Adrenal gland (tissue), 5 donors: Measurements from ENCODE around the gene HAGH.
"Not testable (repeated sequence)": the region's sequence is repeated elsewhere in the genome, so short reads cannot be mapped to it uniquely, and the experiment has no call there.

ENCODE experiments used
- POLR2A ChIP-seq, 2 donors: fragments of 450-650 bp; IDR thresholded peaks; one replicate each; pipeline ENCODE4 v1.6.1; 2017; ENCODE audit warnings: antibody characterized with exemption in 2 of 2, mild to moderate bottlenecking in 2 of 2, moderate library complexity in 1 of 2
- TF ChIP-seq, protein P1 (sequence below), 6 experiments: fragments of 450-650 bp in 4 of 6; fragments of 200-600 bp in 2 of 6; sonication (generic) in 1 of 6; IDR thresholded peaks; 1 replicate in 5 of 6; 2 replicates in 1 of 6; pipeline versions ENCODE4 v1.5.1 to v1.8.0; 2016 to 2021; ENCODE audit warnings: antibody characterized with exemption in 6 of 6, mild to moderate bottlenecking in 2 of 6, moderate library complexity in 1 of 6
- donor health status: DM: no; HTN: no; CAD: no.

DNA sequence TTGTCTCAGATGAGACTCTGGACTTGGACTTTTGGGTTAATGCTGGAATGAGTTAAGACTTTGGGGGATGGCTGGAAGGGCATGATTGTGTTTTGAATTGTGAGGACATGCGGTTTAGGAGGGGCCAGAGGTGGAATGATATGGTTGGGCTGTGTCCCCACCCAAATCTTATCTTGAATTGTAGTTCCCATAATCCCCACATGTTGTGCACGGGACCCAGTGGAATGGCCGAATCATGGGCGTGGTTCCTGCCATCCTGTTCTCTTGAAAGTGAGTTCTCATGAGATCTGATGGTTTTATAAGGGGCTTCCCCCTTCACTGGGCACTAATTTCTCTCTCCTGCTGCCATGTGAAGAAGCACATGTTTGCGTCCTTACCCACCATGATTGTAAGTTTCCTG is 27.4 kb downstream of the HAGH start:
- TF ChIP-seq POLR2A (IDR thresholded peaks at IDR 0.05), result not testable (repeated sequence)
- TF ChIP-seq, protein P1, sequence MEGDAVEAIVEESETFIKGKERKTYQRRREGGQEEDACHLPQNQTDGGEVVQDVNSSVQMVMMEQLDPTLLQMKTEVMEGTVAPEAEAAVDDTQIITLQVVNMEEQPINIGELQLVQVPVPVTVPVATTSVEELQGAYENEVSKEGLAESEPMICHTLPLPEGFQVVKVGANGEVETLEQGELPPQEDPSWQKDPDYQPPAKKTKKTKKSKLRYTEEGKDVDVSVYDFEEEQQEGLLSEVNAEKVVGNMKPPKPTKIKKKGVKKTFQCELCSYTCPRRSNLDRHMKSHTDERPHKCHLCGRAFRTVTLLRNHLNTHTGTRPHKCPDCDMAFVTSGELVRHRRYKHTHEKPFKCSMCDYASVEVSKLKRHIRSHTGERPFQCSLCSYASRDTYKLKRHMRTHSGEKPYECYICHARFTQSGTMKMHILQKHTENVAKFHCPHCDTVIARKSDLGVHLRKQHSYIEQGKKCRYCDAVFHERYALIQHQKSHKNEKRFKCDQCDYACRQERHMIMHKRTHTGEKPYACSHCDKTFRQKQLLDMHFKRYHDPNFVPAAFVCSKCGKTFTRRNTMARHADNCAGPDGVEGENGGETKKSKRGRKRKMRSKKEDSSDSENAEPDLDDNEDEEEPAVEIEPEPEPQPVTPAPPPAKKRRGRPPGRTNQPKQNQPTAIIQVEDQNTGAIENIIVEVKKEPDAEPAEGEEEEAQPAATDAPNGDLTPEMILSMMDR (IDR thresholded peaks at IDR 0.05), result not testable (repeated sequence)
